NB4 (cell line): ENCODE measurements around the gene SMS.

Experiments used
- DNase-seq: peaks from one replicate; pipeline ENCODE4 v3.0.0; 2010; ENCODE audit warnings: low read depth
- H3K4me3 ChIP-seq: one replicate; pipeline ENCODE4 v1.5.1; 2011; ENCODE audit warnings: mild to moderate bottlenecking, low read depth, low read length, moderate library complexity
- MYC ChIP-seq: IDR thresholded peaks from 2 replicates; pipeline ENCODE4 v1.6.1; 2011; ENCODE audit warnings: low read depth, low read length
- POLR2A ChIP-seq: IDR thresholded peaks from 2 replicates; pipeline ENCODE4 v1.6.1; 2011; ENCODE audit warnings: mild to moderate bottlenecking; ENCODE audit not compliant: insufficient read length; ENCODE audit errors: extremely low read depth
- TF ChIP-seq, protein P1 (sequence below): IDR thresholded peaks from one replicate; pipeline ENCODE4 v1.5.1; 2012; ENCODE audit warnings: low read depth, low read length
- TF ChIP-seq, protein P2 (sequence below): IDR thresholded peaks from 2 replicates; pipeline ENCODE4 v1.6.1; 2011; ENCODE audit warnings: low read depth, low read length

Gene SMS

DNA sequence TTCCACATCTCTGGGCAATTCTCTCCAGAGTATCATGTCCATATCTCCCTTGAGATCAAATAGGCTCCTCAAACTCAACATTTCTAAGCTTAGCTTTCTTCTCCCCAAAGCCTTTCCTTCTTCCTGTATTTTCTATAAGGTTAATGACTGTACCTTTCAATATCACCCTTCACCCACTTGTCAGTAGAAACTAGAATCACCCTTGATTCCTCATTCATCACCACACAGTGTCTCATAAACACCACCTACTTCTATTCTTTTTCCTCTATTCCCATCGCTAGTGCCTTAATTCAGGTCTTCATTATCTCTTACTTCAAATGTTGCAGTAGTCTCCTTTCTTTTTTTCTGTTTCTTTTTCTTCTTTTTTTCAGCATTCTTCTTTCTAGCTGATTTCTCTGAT, 28.3 kb upstream of the SMS start:
- H3K4me3 ChIP-seq: no peak overlapping the region
- no peak for TF ChIP-seq POLR2A
- TF ChIP-seq, protein P1, sequence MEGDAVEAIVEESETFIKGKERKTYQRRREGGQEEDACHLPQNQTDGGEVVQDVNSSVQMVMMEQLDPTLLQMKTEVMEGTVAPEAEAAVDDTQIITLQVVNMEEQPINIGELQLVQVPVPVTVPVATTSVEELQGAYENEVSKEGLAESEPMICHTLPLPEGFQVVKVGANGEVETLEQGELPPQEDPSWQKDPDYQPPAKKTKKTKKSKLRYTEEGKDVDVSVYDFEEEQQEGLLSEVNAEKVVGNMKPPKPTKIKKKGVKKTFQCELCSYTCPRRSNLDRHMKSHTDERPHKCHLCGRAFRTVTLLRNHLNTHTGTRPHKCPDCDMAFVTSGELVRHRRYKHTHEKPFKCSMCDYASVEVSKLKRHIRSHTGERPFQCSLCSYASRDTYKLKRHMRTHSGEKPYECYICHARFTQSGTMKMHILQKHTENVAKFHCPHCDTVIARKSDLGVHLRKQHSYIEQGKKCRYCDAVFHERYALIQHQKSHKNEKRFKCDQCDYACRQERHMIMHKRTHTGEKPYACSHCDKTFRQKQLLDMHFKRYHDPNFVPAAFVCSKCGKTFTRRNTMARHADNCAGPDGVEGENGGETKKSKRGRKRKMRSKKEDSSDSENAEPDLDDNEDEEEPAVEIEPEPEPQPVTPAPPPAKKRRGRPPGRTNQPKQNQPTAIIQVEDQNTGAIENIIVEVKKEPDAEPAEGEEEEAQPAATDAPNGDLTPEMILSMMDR: no peak
- no peak for TF ChIP-seq MYC
- TF ChIP-seq, protein P2, sequence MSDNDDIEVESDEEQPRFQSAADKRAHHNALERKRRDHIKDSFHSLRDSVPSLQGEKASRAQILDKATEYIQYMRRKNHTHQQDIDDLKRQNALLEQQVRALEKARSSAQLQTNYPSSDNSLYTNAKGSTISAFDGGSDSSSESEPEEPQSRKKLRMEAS: no peak
- no peak for DNase-seq

DNA sequence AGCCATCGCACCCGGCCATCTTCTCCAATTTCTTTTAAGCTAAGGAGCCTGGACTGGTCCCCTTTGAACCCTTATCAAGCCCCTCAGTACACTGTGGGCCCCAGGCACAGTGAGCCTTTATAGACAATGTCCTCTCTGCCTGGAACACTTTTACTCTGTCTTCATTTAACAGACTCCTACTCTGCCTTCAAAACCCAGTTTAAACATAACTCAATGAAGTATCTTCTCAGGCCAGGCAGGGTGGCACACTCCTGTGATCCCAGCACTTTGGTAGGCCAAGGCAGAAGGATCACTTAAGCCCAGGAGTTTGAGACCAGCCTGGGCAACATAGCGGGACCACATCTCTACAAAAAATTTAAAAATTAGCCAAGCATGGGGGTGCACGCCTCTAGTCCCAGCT, 27.5 kb upstream of the SMS start:
- TF ChIP-seq POLR2A (no peak), MYC (no peak)
- TF ChIP-seq, protein P2: no peak
- TF ChIP-seq, protein P1: no peak
- no peak for DNase-seq

DNA sequence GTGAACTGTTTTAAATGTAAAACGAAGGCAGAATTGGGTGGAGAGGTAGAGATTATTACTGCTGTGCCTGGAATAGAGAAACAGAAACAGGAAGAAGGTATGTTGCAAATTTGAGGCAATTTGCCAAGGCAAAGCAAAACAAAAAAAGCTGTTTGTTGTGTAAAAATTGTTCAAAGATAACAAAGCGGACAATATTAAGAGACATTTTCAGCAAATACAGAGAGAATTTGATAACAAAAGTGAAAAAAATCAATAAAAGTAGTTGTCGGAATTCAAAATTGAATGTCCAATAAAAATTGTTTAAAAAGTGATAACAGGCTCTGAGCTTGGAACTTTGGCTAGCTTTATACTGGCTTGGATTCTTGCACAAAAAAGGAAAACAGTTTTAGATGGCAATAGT, 14.4 kb upstream of the SMS start:
- H3K4me3 ChIP-seq: peak overlapping the region; percentile 52
- TF ChIP-seq, protein P1: no peak
- TF ChIP-seq, protein P2: no peak
- TF ChIP-seq POLR2A (no peak), MYC (no peak)
- DNase-seq: peak; percentile 56

More for the DNA sequence above, 27.5 kb upstream of the SMS start:
- H3K4me3 ChIP-seq: no peak overlapping the region

DNA sequence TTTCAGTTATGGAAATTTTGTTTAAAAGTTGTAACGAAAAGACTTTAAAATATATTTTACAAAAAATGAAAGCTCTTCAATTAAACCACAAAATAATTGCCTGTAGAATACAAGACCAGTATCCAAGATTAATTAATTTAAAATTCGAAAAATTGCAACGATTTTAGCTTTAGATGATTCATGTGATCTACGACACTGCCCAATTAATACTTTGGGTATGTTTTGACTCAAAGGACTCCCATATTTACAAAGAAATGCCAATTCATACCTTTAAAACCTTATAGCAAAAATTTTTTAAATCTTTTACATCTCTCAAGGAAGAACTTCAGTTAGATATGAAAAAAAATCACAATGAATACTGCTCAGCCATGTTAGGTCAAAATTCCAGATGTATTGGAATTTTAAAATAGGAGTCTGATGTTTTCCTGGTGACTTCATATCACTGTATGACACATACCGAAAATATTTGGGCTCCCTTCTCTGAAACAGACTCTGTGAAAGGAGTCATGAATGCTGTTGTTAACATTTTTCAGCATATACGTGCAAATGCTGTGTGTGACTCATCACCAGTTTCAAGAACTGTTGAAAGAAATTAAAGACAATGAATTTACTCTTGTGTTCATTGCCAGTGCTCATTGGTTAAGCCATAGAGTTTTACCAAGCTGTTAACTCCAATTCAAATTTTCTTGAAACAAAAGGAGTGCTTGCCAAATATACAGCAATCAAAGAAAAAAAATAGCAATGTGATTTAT, 13.8 kb upstream of the SMS start:
- H3K4me3 ChIP-seq: peak overlapping the region; percentile 52
- DNase-seq: peak; percentile 76
- TF ChIP-seq, protein P2: no peak
- TF ChIP-seq, protein P1: no peak
- TF ChIP-seq MYC (no peak), POLR2A (no peak)

DNA sequence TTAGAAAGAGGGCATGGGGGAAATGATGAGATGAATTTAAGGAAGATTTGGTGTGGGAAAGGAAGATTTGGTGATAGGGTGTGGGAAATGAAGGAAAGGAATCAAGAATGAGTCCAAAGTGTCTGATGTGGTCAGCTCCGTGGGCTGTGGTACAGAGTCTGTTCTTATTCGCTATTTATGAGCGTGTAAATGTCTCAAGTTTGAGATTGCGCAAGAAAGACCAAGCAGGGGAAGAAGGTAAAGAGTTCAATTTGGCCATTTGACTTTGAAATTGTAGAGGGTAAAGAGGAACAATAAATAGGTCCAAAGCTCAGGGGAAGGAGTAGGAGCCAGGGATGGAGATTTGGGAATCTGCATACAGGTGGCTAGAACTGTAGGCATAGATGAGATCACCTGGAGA, 11.3 kb upstream of the SMS start:
- no peak overlapping the region for H3K4me3 ChIP-seq
- DNase-seq: peak; percentile 63
- no peak for TF ChIP-seq MYC
- TF ChIP-seq, protein P1: no peak

DNA sequence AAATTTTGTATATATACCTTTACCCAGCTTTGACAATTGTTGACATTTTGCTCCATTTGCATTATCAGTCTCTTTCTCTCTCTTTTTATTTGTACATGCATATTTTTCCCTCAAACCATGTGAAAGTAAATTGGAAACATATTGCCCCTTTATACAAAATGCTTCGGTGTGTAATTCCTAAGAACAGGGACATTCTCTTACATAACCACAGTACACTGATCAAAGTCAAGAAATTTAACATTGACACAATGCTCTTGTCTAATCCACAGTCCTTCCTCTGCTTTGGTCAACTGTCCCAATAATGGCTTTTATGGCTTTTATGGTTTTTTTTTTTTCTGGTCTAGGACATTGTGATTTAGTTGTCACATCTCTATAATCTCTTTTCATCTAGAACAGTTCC, 9.5 kb upstream of the SMS start:
- TF ChIP-seq, protein P2: no peak
- TF ChIP-seq MYC (no peak), POLR2A (no peak)
- TF ChIP-seq, protein P1: no peak
- DNase-seq: no peak
- no peak overlapping the region for H3K4me3 ChIP-seq
